Limb (tissue), 2 donors: ENCODE results near the gene RXRA.
A peak's percentile ranks its signal among the peaks of the same experiment; 100 is the strongest.

ENCODE experiments used
- DNase-seq, 2 donors: peaks; one replicate each; pipeline ENCODE4 v3.0.0-alpha.2; 2016; ENCODE audit errors: extremely low spot score in 2 of 2

RXRA gene

DNA sequence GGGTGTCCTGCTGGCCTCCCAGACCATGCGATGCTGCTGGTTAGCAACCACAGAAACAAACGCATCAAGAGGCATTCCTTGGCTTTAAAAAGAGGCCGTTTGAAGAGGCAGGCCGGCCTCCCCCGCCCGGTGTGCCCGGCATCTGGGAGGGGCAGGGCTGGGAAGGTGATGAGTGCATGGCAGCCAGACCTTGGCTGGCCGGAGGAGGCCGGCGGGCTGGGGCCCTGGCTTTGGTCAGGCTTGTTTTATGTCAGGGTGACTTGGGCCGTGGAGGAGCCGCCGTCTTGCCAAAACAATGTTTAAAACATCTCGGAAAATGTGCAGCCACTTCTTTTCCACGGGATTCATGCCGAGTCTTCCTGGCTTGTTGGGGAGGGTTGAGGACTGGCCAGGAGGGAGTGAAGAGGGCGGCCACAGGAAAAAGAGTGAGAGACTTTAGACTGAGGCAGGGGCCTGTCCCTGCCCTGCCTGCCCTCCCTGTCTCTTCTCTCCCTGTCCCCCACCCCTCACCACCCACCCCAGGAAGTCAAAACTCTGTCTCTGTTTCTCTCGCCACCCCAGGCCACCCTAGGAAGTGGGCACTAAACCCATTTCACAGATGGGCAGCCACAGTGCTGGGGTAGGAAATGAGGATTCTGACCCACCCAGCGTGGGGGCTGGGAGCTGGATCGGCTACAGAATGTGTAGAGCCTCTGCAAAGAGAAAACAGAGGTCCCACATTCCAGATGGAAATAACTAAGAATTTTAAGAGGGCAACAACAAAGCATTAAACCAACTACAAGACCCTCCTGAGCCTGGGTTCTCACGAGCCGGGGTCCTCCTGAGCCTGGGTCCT is 143.0 kb downstream of the RXRA start:
- peak; percentile 41 to 58 for DNase-seq

DNA sequence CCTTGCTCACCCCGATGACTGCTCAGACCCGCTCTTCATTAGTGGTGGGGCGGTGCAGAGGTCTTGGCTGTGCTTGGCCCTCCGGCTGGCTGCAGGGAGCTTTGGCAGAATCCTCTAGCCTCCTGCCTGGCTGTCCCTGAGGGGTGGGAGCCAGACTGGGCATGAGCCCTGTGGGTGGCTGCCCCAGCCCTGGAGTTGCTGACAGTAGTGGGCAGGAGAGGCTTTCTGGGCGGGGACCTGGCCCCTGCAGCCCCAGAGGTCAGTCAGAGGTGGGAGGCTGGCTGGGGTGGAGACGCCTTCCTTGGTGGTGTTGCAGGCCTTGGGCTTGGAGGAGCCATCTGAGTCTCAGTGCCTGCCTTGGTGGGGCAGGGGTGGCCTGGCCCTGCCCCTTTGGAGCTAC is 146.0 kb downstream of the RXRA start:
- DNase-seq: no peak

DNA sequence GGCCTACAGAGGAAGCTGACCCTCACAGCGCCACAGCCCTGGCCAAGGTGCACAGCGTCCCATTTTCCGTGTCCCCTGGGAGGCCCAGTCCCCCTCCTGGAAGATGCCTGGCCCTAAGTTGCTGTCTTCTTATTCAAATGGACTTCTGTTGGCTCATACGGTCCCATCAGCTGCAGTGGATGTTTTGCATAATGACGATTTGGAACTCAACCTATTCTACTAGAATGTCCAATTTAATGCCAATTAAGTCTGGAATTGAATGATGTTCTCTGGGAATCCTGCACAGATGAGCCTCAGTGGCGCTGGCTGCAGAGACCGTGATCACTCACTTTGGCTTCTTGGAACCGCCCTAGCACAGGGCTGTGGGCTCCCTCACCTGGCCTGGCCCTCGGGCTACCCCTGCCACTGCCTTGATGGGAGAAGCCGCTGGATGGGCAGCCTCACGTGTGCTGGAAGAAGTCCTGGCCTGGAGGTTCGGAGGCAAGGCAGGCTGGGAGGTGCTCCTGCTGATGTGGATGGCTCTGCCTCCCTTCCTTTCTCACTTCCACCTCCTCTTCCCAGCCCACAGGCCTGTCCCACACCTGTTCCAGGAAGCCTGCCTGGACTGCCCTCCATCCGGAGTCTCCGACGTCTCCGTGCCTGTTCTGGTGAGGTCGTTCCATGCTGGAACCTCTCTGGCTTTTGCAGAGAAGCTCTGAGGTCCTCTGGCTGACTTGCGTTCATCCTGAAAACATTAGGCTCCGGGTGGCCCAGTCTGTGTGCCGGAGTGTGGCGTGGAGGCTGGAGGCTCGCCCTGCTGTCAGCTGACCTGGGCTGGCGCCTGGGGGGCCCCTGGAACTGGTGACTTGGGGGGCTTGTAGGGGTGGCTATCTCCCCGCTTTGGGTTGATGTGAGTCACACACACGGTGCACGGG is 147.1 kb downstream of the RXRA start:
- DNase-seq: no peak

DNA sequence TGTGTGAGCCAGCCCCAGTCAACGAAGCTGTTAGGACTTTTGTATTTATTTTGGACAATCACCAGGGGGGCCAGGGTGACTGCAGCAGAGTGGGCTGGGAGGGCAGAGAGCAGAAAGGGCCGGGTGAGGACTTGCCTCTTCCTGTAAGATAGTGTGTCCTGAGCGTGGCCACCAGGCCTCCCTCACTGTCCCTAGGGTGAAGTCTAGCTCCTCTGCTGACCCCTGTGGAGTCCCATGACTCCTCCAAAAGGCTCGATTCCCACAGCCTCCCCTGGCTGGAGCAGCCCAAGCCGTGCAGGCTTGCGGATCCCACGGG is 147.8 kb downstream of the RXRA start:
- no peak for DNase-seq

DNA sequence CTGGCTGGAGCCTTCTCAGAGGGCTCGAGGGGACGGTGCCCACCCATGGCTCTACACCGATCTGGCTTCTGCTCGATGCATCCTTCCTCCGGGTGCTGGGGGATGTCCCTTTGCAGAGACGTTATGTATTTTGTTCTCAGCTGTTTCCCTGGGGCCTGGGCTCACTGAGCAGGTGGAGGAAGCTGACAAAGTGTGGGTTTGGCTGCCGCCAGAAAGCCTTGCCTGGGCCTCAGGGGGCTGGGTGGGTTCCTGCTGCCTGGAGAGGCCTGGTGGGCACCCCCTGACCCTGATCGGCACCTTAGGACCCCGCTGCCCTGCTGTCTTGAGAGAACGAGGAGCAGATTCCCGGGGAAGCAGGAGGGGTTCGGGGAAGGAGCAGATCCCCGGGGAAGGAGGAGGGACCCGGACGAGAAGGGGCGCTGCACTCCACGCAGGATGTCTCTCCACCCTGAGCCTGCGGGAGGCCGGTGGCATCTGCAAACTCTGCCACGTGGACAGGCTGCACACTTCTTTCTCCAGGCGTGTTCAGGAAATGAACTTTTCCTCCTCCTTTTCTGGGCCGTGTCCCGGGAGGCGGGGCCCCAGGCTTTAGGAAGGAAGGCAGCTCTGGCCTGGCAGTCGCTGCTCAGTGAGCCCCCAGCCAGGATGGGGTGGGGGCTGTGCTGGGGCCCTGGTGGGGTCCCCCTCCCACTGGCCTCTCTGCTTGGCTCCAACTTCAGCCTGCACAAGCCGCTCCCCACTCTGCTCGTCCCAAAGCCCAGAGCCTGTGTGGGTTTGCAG is 148.9 kb downstream of the RXRA start:
- DNase-seq: peak; percentile 86 to 90

- DNase-seq: no peak
These were observed 150.2 kb downstream of the RXRA start for GRCh38 chr9:134476272-134476941.

GRCh38 chr9:134476942-134477335 is 150.7 kb downstream of the RXRA start:
- DNase-seq: no peak

GRCh38 chr9:134477342-134477925 is 151.2 kb downstream of the RXRA start:
- DNase-seq: no peak

GRCh38 chr9:134477927-134478326 is 151.7 kb downstream of the RXRA start:
- no peak for DNase-seq

DNA sequence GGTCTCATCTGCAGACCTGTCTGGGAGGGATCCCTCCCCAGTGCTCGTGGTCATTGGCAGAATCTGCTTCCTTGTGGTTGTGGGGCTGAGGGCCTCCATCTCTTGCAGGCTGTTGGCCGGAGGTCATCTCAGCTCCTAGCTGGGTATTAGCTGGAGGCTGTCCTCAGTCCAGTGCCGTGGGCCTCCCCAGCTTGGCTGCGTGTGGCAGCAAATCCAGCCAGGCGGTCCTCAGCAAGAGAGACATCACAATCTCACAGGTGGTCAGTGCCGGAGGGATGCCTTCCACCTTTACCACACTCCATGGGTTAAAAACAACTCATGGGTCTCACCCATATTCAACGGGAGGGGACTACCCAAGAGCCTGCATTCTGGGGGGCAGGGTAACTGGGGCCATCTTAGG is 155.5 kb downstream of the RXRA start:
- DNase-seq: no peak

DNA sequence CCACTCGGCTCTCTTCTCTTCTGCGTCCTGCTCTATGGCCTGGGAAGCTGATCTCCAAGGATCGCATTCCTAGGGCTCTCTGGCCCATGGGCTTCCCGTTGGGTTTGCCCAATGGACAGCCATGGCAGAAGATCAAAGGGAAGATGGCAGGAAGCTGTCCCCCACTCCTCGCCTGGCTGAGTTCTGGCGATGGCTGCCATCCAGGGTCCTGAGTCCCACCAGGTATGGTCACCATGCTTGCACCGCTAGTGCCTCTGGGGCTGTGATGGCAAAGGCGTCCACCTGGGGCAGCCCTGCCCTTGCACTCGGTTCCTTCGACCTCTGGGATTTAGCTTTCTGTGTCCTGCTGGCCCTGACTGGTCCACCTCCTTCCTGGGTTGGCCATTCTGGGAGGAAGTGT is 156.0 kb downstream of the RXRA start:
- no peak for DNase-seq

GRCh38 chr9:134483361-134484184 is 157.3 kb downstream of the RXRA start:
- DNase-seq: no peak

DNA sequence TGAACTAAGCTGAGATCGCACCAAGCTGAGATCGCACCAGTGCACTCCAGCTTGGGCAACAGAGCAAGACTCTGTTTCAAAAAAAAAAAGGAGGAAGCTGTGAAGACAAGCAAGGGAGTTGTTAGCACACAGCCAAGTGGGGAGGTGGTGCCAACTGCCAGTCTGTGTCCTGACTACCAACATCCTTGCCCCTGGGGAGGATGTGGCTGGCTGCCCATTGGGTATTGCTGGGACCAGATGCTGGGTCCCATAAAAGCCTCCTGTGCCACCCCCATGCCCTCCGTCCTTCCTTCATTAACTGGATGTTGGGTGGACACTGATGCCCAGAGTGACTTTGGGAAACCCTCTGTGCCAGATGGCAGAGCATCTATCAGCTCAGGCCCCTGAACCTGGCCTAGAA is 158.2 kb downstream of the RXRA start:
- no peak for DNase-seq

DNA sequence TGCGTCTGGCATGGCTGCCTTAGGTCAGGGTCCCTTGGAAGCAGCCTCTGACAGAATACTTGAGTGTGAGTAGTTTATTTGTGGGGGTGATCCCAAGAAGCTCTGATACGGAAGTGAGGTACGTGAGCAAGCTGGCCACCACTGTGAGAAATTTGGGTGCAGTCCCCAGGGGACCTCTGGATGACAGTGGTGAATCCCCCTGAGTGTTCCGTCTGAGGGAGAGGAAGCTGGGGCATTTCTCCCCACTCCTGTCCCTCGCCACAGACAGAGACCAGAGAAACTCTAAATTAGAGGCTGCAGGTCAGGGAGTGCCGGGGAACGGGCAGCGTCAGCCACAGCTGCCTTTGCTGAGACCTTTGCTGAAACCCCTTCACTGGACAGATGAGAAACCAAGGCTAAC is 159.4 kb downstream of the RXRA start:
- DNase-seq: no peak

DNA sequence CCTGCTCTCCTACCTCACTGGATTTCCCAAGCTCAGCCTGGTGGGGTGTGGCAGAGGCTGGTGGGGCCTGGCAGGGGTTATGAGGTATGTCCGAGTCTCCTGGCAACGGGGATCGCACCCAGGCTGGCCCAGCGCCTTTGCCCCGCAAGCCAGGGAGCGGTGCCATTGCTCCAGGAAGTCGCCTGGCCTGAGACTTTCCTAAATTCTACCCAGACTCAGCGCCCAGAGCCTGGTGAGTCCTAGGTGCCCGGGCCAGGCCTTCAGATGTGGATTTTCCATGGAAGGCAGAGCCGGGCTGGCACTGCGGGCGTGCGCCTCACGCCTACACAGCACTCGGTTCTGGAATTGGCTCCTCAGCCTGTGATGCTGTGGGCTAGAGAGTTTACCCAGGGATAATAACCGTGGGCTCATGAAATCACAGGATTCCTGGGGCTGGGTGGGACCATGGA is 159.9 kb downstream of the RXRA start:
- DNase-seq: peak in 1 of 2 donors; percentile 27

DNA sequence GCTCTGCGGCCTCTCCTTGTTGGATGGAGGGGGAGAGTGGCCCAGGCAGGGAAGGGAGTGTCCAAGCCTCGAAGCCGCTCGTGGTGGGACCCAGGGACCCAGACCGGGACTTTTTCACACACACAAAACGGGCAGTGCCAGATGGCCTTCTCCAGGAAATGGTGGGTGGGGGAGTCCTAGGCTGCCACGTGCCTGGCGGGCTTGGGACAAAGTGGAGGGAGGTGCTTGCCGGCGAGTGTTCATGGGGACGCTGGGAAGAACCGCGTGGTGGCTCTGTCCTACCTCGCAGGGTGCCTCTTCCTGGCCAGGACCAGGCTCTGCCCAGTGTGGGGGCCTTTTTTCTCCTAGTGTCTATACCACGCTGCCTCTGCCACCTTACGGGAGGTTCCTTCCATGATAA is 160.3 kb downstream of the RXRA start:
- DNase-seq: peak in 1 of 2 donors; percentile 23
